ENCODE measurements around the gene ASAP3.

GRCh38 chr1:23530747-23531561 is 47.0 kb upstream of the ASAP3 start, which contains the start of gene E2F2:
- no peak for TF ChIP-seq CTCF (conservative IDR thresholded peaks at IDR 0.05)
- TF ChIP-seq ZFX (IDR thresholded peaks at IDR 0.05), result peak; percentile 41; the same call in 1 of the 2 replicates
